SIG-M5 treated with dmso at 0.1 percent for 504 hours (cell line): ENCODE data around the gene CACUL1.
"Not testable (repeated sequence)": the region's sequence is repeated elsewhere in the genome, so short reads cannot be mapped to it uniquely, and the experiment has no call there.

ENCODE experiments used
- DNase-seq: peaks from one replicate; lab custom pipeline; 2025; ENCODE audit not compliant: unreplicated experiment; lab: John Stamatoyannopoulos, UW

CACUL1 gene

GRCh38 chr10:118692872-118693271, 61.9 kb downstream of the CACUL1 start:
- no peak for DNase-seq

GRCh38 chr10:118689070-118689858, 65.5 kb downstream of the CACUL1 start:
- DNase-seq: no peak

GRCh38 chr10:118687472-118687871, 67.3 kb downstream of the CACUL1 start:
- DNase-seq: no peak

DNA sequence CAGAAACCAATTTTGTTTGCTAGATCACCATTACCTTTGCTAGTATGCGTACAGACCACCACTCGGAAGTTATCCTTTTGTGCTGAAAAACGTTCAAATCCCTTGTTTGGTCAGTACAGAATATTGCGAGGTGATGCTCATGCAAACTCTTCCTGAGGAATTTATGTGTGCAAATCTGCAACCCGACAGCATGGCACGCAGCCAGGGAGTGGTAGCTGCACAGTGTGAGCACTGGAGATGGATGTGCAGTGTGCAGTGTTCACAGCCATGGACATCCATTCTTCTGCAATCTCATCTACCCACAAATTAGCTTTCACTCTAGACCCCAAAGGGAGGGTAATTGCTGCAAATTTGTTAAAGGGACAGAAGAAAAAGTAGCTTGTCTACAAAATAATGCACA, 72.2 kb downstream of the CACUL1 start:
- DNase-seq: no peak

- no peak for DNase-seq
These were observed 74.6 kb downstream of the CACUL1 start for GRCh38 chr10:118680197-118680596.

- DNase-seq: no peak
These were observed 80.4 kb downstream of the CACUL1 start for GRCh38 chr10:118674226-118674919.

DNA sequence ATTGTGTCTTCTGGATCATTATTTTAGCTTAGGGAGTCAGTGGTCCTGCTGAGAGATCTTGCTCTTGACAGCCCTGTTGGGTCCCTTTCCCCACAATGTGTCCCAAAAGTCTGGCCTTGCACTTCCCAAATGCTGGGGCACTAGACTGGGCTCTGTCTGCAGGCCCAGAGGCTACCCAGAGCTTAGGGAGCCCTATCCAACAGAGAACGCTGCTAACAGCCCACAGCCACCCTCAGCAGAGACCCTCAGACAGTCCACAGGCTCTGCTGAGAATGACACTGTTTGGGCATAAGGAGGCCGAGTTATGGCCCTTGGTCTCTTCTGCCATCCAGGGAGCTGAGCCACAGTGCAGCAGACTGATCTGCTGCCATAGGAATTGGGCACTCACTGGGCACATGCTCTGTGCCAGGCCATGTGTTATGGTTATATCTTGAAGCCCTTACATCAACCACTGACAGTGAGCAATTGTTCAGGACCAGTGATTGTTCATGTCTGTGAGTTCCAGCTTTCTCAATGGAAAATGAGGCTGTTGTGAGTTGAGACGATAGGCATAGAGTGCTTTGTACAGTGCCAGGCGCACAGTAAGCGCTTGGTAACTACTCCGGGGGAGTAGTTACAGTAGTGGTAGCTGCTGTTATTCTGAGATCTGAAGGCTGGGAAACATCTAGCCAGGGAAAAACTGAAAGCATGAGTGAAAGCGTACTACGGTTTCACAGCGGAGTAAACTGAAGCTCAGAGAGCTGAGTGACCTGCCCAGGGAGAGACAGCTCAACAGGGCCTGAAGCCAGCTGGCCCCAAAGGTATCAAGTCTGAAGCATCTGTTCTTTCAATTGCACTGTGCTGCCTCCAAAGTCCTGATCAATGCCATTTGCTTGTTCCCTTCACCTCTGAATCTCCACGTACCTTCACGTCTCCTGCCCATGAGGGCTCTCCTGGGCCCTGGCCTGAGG, 81.7 kb downstream of the CACUL1 start:
- DNase-seq: no peak

GRCh38 chr10:118672153-118672552, 82.6 kb downstream of the CACUL1 start:
- DNase-seq: no peak

DNA sequence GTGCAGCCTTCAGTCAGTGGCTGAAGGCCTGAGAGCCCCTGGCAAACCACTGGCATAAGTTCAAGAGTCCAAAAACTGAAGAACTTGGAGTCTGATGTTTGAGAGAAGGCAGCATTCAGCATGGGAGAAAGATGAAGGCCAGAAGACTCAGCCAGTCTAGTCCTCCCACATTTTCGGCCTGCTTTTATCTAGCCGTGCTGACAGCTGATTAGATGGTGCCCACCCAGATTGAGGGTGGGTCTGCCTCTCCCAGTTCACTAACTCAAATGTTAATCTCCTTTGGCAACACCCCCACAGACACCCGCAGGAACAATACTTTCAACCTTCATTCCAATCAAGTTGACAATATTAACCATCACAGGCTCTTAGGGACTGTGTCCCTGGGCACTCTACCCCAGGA, 83.5 kb downstream of the CACUL1 start:
- DNase-seq: not testable (repeated sequence)

GRCh38 chr10:118670472-118671124, 84.2 kb downstream of the CACUL1 start:
- no peak for DNase-seq

DNA sequence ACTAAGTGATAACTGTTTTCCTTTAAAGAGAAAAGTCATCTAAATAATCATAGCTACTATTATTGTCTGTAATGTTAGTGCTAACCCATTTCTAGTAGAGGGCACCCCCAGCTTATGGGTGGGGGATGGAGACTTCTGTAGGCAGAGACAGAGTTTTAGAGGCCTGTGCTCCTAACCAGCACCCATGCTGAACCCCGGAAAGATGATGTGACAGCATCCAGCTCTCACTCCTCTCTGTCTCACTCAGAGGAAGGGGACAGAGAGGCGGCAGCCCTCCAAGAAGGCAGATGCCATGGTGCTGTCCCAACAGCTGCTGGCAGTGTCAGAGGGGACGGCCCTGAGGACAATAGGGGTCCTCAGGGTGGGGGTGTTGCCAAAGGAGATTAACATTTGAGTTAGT, 84.9 kb downstream of the CACUL1 start:
- no peak for DNase-seq

GRCh38 chr10:118669020-118669791, 85.6 kb downstream of the CACUL1 start:
- DNase-seq: peak; percentile 47

DNA sequence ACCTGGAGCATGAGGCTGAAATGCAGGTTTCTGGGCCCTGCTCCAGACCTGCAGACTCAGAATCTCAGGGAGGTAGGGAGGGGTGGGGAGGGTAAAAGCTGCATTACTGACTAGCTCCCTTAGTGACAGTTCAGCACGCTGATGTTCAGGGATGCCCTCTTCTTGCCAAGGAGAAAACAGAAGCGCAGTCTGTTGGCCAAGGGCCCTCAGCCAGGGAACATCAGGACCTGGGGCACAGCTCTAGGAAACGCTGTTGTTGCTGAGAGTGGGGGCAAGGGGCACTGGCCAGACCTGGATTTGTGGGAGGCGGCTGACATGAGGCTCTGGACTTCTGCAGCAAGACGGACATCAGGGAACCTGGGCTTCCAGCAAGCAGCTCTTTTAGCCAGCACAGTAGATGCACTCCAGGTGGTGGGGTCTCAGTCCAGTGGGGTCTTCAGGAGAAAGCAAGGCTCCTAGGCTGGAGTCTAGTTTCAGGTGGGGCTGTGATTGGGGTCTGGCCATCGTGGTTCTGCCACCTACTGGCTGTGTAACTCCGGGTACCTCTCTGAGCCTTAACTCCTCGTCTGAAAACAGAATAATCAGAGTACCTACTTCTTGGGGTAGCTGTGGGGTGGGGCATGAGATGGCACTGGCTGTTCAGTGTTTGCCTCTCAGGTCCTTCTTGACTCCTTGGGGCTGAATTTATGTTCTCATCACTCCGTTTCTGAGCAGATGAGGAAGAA, 86.4 kb downstream of the CACUL1 start:
- no peak for DNase-seq

- DNase-seq: no peak
These were observed 87.0 kb downstream of the CACUL1 start for GRCh38 chr10:118667732-118668131.

DNA sequence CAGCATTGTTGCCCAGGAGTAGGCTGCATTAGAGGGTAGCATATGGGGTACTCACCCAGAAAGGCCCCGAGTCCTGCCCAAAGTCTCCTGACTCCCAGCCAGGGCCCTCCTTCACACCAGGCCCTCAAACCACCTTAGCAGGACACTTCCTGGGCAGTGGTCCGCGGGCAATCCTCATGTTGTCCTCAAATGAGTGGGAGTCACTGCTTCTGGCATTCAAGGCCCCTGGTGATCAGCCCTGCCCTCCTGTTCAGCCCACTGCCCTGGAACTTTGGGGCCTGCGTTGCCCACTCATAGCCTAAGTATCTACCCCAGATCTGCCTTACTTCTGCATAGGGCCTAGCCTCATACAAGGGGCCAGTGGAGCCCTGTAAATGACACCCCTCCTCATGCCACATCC, 88.4 kb downstream of the CACUL1 start:
- no peak for DNase-seq

DNA sequence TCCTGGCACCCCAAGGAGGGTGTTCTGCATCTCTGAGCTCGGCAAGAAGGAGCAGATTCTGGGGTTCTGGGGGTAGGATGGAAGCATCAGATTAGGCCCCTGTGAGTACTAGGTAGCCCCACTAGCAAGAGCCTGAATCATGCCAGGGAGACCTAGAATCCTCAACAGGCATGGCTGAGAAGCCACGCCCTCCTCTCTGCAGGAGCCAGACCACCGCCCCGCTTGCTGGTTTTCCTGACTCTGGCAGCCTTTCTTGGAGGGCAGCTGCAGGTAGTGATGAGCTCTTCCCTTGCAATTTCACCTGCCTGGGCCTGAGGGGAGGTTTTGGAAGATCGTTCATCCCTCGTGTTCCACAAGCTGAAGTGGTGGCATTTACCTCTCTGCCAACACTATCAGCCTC, 90.4 kb downstream of the CACUL1 start:
- no peak for DNase-seq

GRCh38 chr10:118663176-118663575, 91.6 kb downstream of the CACUL1 start:
- no peak for DNase-seq

DNA sequence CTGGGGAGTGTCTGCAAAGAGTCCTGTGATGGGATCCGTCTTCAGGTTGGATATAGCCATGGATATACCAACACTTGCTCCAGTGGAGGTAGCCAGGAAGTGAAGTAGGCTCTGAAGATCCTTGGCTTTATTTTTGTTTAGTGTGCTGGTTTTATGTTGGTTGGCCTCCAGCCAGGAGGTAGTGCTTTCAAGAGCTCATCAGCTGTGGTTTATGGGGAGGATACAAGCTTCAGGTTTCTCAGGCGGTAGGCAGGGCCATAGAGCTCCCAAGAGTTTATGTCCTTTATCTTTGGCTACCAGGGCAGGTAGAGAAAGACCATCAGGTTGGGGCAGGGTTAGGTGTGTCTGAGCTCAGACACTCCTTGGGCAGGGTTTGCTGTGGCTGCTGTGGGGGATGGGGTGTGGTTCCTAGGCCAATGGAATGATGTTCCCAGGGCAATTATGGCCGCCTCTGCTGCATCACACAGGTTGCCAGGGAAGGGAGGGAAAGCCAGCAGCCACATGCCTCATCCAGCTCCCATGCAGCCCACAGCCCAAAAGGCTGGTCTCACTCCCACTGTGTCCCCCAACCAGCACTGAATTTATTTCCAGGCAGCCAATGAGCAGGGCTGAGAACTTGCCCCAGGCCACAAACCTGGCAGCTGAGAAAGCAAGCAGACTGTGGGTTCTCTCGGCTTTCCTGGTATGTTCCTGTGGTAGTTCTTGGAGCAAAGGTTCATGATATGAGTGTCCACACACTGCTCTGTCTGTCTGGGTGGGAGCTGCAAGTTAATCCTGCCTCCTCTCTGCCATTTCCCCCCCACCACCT, 92.3 kb downstream of the CACUL1 start:
- DNase-seq: no peak

DNA sequence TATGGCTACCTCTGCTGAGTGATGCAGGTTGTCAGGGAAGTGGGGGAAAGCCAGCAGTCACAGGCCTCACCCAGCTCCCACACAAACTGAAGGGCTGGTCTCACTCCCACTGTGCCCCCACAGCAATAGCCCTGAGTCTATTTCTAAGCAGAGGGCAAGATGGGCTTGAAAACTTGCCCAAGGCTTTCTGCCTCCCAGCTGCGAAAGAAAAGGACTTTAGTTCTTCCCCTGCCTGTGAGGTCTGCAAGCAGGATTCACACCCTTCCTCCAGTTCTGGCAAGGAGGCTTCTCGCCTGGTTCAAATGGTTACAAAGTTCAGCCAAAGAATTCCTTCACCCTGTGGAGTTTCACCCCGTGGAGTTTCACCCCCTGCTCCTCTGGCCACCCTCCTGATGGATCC, 96.0 kb downstream of the CACUL1 start:
- no peak for DNase-seq
